Body of pancreas (tissue), 4 donors: ENCODE measurements around the gene LIG3. TPM values are rescaled to one million over a fixed set of nuclear protein-coding genes. Genes with fewer than 3 reads are reported as not detected.
A peak's percentile ranks its signal among the peaks of the same experiment; 100 is the strongest.

Source experiments
- ATAC-seq: fragments of 150-250 bp; one replicate; pipeline ENCODE4 v1.9.1; 2016
- DNase-seq, 4 donors: peaks; one replicate each; pipeline ENCODE4 v3.0.0-alpha.2; 2019
- H3K27ac ChIP-seq, 4 donors: fragments of 200-600 bp; sonication (generic); 1 replicate in 3 of 4; 2 replicates in 1 of 4; pipeline versions ENCODE4 v1.5.1 to v1.6.1; 2016 to 2019; ENCODE audit warnings: mild to moderate bottlenecking in 1 of 4, mixed read lengths in 1 of 4, moderate library complexity in 1 of 4
- H3K27me3 ChIP-seq, 2 donors: fragments of 200-600 bp; sonication (generic); one replicate each; pipeline ENCODE4 v1.6.0; 2016; ENCODE audit warnings: mild to moderate bottlenecking in 1 of 2
- H3K36me3 ChIP-seq, 2 donors: fragments of 200-600 bp; sonication (generic); replicated peaks in 1 of 2; 2 replicates each; pipeline ENCODE4 v1.5.1; 2016; ENCODE audit warnings: low read depth in 2 of 2; ENCODE audit not compliant: insufficient read depth in 1 of 2
- H3K4me1 ChIP-seq: fragments of 200-600 bp; sonication (generic); one replicate; pipeline ENCODE4 v1.6.0; 2016
- H3K4me3 ChIP-seq, 2 donors: fragments of 200-600 bp; sonication (generic); 1 replicate in 1 of 2; 2 replicates in 1 of 2; pipeline ENCODE4 v1.5.1; 2016 to 2019
- H3K9me3 ChIP-seq, 3 donors: fragments of 200-600 bp; sonication (generic); 1 replicate in 2 of 3; 2 replicates in 1 of 3; pipeline ENCODE4 v1.5.1; 2016
- POLR2A ChIP-seq, 3 donors: fragments of 450-650 bp; IDR thresholded peaks; one replicate each; pipeline ENCODE4 v1.6.1; 2016; ENCODE audit warnings: antibody characterized with exemption in 3 of 3, mild to moderate bottlenecking in 2 of 3
- WGBS, 2 donors: methylation state at CpG; one replicate each; pipeline ENCODE4 v1.1.5; 2017; 5-methylcytosine and 5-hydroxymethylcytosine counted together
- intact Hi-C: fragments of 100-400 bp; cut with DNase I; formaldehyde crosslinking; loops from one replicate; pipeline ENCODE4 v1.15.1; 2023
- total RNA-seq, 2 donors: library from RNA; depleted of rRNA; stranded (reverse); fragments of >200 nt; gene quantifications; one replicate each; pipeline ENCODE4 v1.1.0, GENCODE V29; 2016
- TF ChIP-seq, protein P1 (sequence below), 7 experiments: fragments of 450-650 bp in 4 of 7; fragments of 200-600 bp in 3 of 7; sonication (generic) in 3 of 7; IDR thresholded peaks; one replicate each; pipeline ENCODE4 v1.5.1; 2016 to 2019; ENCODE audit warnings: antibody characterized with exemption in 7 of 7

The LIG3 gene
- total RNA-seq, 2 donors from 2014 or later: 19.2 to 28.7 TPM

DNA sequence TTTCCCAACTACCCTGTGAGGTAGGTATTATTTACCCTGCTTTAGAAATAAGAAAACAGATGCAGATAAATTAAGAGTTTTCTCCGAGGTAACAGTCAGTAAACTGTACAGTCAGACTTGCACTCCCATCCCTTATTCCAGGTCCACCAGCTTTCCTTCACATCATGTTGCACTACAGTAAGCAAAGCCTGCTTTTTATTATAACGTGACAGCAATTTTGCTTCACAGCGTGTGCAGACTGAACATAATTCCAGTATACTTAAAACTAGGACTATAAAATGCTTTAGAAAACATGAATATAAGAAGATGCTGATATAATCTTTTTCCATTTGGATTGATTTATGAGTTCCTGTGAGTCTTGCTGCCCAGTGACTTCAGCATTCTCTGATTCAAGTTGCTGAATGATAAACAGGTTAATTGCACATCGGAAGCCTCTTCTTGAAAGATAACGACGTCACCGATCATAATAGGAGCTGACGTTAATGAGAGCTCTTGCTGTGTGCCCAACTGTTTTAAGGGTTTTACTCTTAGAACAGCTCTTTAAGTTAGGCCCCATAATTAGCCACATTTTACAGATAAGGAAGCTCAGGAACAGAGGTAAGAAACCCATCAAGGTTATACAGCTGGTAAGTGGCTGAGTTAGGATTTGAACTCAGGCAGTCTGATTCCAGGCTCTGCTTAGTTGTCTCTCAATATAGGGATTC is 1.4 kb downstream of the LIG3 start:
- TF ChIP-seq, protein P1, sequence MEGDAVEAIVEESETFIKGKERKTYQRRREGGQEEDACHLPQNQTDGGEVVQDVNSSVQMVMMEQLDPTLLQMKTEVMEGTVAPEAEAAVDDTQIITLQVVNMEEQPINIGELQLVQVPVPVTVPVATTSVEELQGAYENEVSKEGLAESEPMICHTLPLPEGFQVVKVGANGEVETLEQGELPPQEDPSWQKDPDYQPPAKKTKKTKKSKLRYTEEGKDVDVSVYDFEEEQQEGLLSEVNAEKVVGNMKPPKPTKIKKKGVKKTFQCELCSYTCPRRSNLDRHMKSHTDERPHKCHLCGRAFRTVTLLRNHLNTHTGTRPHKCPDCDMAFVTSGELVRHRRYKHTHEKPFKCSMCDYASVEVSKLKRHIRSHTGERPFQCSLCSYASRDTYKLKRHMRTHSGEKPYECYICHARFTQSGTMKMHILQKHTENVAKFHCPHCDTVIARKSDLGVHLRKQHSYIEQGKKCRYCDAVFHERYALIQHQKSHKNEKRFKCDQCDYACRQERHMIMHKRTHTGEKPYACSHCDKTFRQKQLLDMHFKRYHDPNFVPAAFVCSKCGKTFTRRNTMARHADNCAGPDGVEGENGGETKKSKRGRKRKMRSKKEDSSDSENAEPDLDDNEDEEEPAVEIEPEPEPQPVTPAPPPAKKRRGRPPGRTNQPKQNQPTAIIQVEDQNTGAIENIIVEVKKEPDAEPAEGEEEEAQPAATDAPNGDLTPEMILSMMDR (IDR thresholded peaks at IDR 0.05): no peak
- no peak for TF ChIP-seq POLR2A (IDR thresholded peaks at IDR 0.05)
- no peaks in the 10 kb centered on the region for H3K9me3 ChIP-seq
- no peaks in the 10 kb centered on the region for H3K27me3 ChIP-seq
- 8% methylated on average over 8 of the region's 8 CpGs for WGBS, 2 donors
- ATAC-seq (no peak), DNase-seq (no peak)
- peaks cover 29% of the 10 kb centered on the region for H3K4me1 ChIP-seq
- peak overlapping the region in 1 of 2 donors; percentile 65 for H3K4me3 ChIP-seq
- H3K27ac ChIP-seq: peak overlapping the region; percentile 96 to 97 (median 96)
- intact Hi-C loops: no loop called here
- no peaks in the 10 kb centered on the region for H3K36me3 ChIP-seq

DNA sequence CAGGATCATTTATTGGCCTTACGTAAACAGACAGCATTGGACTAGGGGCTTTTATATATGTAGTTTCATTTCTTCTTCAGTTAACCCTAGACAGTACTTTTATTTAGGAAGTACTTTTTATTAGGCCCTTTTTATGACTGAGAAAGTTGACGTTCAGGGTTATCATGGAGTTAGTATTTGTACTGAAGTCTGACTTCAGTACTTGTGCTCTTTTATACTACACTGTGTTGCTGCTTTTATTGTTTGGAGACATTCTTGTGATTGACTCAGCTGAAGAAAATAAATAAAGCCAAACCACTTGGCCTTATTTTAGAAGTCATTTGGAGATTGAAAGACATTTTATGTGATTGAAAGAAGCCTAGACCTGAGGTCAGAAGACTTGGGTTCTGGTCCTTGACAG is 6.9 kb downstream of the LIG3 start:
- WGBS, 2 donors: 80 to 90% methylated on average over 2 of the region's 2 CpGs
- peaks cover 0 to 2% of the 10 kb centered on the region in 2 donors for H3K36me3 ChIP-seq
- TF ChIP-seq POLR2A (IDR thresholded peaks at IDR 0.05): no peak
- TF ChIP-seq, protein P1 (IDR thresholded peaks at IDR 0.05): no peak
- H3K4me3 ChIP-seq: no peak overlapping the region
- DNase-seq: no peak
- no peak overlapping the region for H3K27ac ChIP-seq
- no peaks in the 10 kb centered on the region for H3K27me3 ChIP-seq
- no peak for ATAC-seq
- no peaks in the 10 kb centered on the region for H3K9me3 ChIP-seq
- intact Hi-C loops: no loop called here
- peaks cover 11% of the 10 kb centered on the region for H3K4me1 ChIP-seq

DNA sequence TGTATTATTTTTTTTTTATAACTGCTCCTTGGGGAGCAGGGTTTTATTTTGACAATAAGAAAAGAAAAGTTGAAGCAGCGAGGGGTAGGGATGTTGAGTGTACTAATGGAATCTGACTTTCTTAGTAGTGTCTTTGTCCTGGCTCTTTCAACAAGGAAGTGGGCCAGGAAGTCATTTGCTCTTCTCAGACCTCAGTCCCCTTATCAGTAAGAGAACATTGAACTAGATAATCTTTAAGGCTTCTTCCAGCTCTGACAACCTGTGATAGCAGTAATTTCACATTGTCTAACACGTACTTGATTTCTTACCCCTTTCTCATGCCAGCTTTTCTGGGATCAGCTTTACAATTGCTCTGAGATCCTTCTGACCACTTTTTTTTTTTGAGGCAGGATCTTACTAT is 8.3 kb downstream of the LIG3 start:
- Histone ChIP-seq H3K9me3 (no peaks in the 10 kb centered on the region), H3K27ac (no peak overlapping the region), H3K4me3 (no peak overlapping the region), H3K36me3 (peaks cover 0 to 5% of the 10 kb centered on the region in 2 donors), H3K27me3 (no peaks in the 10 kb centered on the region), H3K4me1 (no peaks in the 10 kb centered on the region)
- WGBS, 2 donors: 82 to 84% methylated on average over 2 of the region's 2 CpGs
- intact Hi-C loops: no loop called here
- DNase-seq (no peak), ATAC-seq (no peak)
- no peak for TF ChIP-seq POLR2A (IDR thresholded peaks at IDR 0.05)
- TF ChIP-seq, protein P1 (IDR thresholded peaks at IDR 0.05): no peak

DNA sequence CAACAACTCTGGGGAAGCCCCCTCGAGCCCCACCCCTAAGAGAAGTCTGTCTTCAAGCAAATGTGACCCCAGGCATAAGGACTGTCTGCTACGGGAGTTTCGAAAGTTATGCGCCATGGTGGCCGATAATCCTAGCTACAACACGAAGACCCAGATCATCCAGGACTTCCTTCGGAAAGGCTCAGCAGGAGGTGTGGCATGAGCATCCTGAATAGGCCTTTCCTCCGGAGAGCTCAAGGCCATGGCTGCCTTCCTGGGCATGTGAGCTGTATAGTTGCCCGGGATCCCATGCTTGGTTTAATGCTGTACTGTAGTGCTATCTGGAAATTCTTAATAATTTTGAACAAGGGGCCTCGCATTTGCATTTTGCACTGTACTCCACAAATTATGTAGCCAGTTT is 9.2 kb downstream of the LIG3 start:
- no peaks in the 10 kb centered on the region for H3K4me1 ChIP-seq
- DNase-seq (no peak), ATAC-seq (no peak)
- WGBS, 2 donors: 87 to 92% methylated on average over 10 of the region's 10 CpGs
- TF ChIP-seq, protein P1 (IDR thresholded peaks at IDR 0.05): no peak
- TF ChIP-seq POLR2A (IDR thresholded peaks at IDR 0.05): no peak
- H3K4me3 ChIP-seq: no peak overlapping the region
- intact Hi-C loops: no loop called here
- H3K27me3 ChIP-seq: no peaks in the 10 kb centered on the region
- H3K36me3 ChIP-seq: peaks cover 0 to 7% of the 10 kb centered on the region in 2 donors
- H3K9me3 ChIP-seq: no peaks in the 10 kb centered on the region
- H3K27ac ChIP-seq: no peak overlapping the region

DNA sequence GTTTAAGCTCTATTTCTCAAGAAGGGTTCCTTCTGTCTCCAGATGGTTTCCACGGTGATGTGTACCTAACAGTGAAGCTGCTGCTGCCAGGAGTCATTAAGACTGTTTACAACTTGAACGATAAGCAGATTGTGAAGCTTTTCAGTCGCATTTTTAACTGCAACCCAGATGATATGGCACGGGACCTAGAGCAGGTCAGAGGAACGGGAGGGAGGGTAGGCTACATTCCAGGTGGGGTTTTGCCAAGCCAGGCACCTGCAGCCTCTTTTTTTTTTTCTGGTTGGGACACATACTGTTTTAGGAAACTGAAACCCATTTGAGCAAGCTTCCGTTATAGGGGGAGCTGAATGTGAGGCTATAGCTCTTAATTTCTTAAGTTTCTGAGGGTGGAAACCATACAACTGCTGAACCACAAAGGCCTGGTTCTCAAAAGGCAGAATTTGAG is 10.6 kb downstream of the LIG3 start:
- ATAC-seq: peak; percentile 87
- TF ChIP-seq POLR2A (IDR thresholded peaks at IDR 0.05): no peak
- TF ChIP-seq, protein P1 (IDR thresholded peaks at IDR 0.05): no peak
- intact Hi-C loops: no loop called here
- no peaks in the 10 kb centered on the region for H3K4me1 ChIP-seq
- peaks cover 0 to 7% of the 10 kb centered on the region in 2 donors for H3K36me3 ChIP-seq
- no peaks in the 10 kb centered on the region for H3K27me3 ChIP-seq
- peak in 3 of 4 donors; percentile 57 to 83 (median 82) for DNase-seq
- no peak overlapping the region for H3K4me3 ChIP-seq
- peak overlapping the region in 1 of 4 donors; percentile 12 for H3K27ac ChIP-seq
- 18 to 20% methylated on average over 6 of the region's 6 CpGs for WGBS, 2 donors
- no peaks in the 10 kb centered on the region for H3K9me3 ChIP-seq
